RWPE2 (cell line): ENCODE measurements around the gene ANKRD6.

Experiments
- ATAC-seq: fragments of 200-7000 bp; cut with Tn5 transposase; 3 replicates; pipeline ENCODE4 v1.9.1; 2021; ENCODE audit warnings: low read depth
- DNase-seq: peaks from one replicate; pipeline ENCODE4 v3.0.0-alpha.2; 2020; ENCODE audit warnings: low spot score
- H3K27ac ChIP-seq: fragments of 450-650 bp; 2 replicates; pipeline ENCODE4 v1.5.1; 2017; ENCODE audit warnings: mild to moderate bottlenecking; ENCODE audit not compliant: poor library complexity, severe bottlenecking
- H3K27me3 ChIP-seq: fragments of 250-450 bp; sonication (Bioruptor Pico); 2 replicates; pipeline ENCODE4 v1.5.1; 2021; ENCODE audit warnings: mild to moderate bottlenecking, moderate library complexity; ENCODE audit not compliant: insufficient read depth, poor library complexity, severe bottlenecking
- H3K36me3 ChIP-seq: fragments of 250-450 bp; sonication (Bioruptor Pico); 2 replicates; pipeline ENCODE4 v1.5.1; 2020; ENCODE audit warnings: low read depth, mild to moderate bottlenecking, moderate library complexity
- H3K4me1 ChIP-seq: fragments of 250-450 bp; sonication (Bioruptor Pico); 2 replicates; pipeline ENCODE4 v1.5.1; 2021; ENCODE audit warnings: mild to moderate bottlenecking, moderate library complexity; ENCODE audit not compliant: insufficient read depth, poor library complexity, severe bottlenecking
- H3K4me3 ChIP-seq: fragments of 250-450 bp; sonication (Bioruptor Pico); 2 replicates; pipeline ENCODE4 v1.5.1; 2021; ENCODE audit warnings: mild to moderate bottlenecking, moderate library complexity; ENCODE audit not compliant: severe bottlenecking
- H3K9me3 ChIP-seq: fragments of 250-450 bp; sonication (Bioruptor Pico); 2 replicates; pipeline ENCODE4 v1.5.1; 2021; ENCODE audit warnings: mild to moderate bottlenecking, moderate library complexity; ENCODE audit not compliant: severe bottlenecking
- TF ChIP-seq, protein P1 (sequence below): fragments of 450-650 bp; IDR thresholded peaks from one replicate; pipeline ENCODE4 v1.5.1; 2017; ENCODE audit warnings: mild to moderate bottlenecking, moderate library complexity; ENCODE audit not compliant: poor library complexity, severe bottlenecking

Gene ANKRD6

DNA sequence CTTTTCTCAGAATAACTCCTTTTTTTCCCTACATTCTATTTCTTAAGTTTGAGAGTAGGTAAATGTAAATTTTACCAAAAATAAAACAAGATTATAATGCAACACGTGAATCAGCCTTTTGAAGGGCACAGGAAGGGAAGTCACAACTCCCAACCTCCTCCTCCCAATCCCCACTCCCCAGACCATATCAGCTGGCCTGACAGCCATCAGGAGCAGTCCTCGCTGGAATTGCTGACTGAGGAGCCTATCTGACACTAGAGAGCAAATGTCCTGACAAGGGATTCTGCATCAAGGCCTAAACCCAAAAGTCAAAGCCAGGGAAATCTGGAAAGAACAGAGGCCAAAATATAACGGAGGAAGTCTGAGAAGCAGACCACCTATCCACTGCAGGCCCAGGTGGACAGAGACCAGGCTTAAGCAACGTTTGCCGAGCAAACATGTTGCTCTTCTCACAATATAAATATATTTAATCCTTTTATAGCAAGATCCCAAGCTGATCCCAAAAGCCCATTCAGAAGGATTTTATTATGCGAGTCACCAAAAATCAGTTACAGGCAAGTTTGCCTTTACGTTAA, 23.4 kb upstream of the ANKRD6 start:
- Histone ChIP-seq H3K27me3 (peaks cover 49% of the 10 kb centered on the region), H3K9me3 (no peaks in the 10 kb centered on the region), H3K4me1 (peaks cover 4% of the 10 kb centered on the region), H3K27ac (no peak overlapping the region), H3K4me3 (no peak overlapping the region), H3K36me3 (no peaks in the 10 kb centered on the region)
- ATAC-seq (no peak), DNase-seq (no peak)
- TF ChIP-seq, protein P1, sequence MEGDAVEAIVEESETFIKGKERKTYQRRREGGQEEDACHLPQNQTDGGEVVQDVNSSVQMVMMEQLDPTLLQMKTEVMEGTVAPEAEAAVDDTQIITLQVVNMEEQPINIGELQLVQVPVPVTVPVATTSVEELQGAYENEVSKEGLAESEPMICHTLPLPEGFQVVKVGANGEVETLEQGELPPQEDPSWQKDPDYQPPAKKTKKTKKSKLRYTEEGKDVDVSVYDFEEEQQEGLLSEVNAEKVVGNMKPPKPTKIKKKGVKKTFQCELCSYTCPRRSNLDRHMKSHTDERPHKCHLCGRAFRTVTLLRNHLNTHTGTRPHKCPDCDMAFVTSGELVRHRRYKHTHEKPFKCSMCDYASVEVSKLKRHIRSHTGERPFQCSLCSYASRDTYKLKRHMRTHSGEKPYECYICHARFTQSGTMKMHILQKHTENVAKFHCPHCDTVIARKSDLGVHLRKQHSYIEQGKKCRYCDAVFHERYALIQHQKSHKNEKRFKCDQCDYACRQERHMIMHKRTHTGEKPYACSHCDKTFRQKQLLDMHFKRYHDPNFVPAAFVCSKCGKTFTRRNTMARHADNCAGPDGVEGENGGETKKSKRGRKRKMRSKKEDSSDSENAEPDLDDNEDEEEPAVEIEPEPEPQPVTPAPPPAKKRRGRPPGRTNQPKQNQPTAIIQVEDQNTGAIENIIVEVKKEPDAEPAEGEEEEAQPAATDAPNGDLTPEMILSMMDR, result no peak

DNA sequence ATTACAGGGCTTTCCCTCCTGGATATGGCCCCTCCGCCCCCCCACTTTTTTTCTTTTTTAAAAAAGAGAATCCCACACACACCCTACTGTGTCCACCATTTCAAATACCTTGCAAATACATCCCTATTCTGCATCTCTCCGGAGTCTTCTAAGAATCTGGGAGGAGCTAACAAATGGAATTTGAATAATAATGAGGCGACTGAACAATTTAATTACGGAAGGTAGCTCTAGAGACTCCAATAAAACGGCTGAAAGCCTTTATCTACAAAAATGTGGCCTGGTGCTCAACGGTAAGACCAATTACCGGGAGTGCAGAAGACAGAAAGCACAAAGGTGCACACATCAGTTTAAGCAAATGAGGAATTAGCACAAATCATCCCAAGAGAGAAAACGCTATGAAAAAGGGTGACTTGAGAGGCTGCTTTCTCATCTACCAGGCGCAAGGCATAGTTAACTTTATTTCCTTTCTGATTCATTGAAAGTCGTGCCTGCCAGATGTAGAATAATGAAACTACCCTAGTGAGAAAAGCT, 22.7 kb upstream of the ANKRD6 start:
- Histone ChIP-seq H3K4me3 (no peak overlapping the region), H3K27ac (no peak overlapping the region), H3K9me3 (no peaks in the 10 kb centered on the region), H3K27me3 (peaks cover 54% of the 10 kb centered on the region), H3K4me1 (peaks cover 4% of the 10 kb centered on the region), H3K36me3 (no peaks in the 10 kb centered on the region)
- no peak for DNase-seq
- TF ChIP-seq, protein P1, result no peak
- ATAC-seq, result no peak

GRCh38 chr6:89410788-89411144, 22.2 kb upstream of the ANKRD6 start:
- H3K27ac ChIP-seq, result no peak overlapping the region
- no peak for DNase-seq
- peaks cover 54% of the 10 kb centered on the region for H3K27me3 ChIP-seq
- peaks cover 4% of the 10 kb centered on the region for H3K4me1 ChIP-seq
- TF ChIP-seq, protein P1, result no peak
- H3K9me3 ChIP-seq, result no peaks in the 10 kb centered on the region
- H3K4me3 ChIP-seq, result peak overlapping the region; percentile 47
- ATAC-seq, result no peak
- no peaks in the 10 kb centered on the region for H3K36me3 ChIP-seq

DNA sequence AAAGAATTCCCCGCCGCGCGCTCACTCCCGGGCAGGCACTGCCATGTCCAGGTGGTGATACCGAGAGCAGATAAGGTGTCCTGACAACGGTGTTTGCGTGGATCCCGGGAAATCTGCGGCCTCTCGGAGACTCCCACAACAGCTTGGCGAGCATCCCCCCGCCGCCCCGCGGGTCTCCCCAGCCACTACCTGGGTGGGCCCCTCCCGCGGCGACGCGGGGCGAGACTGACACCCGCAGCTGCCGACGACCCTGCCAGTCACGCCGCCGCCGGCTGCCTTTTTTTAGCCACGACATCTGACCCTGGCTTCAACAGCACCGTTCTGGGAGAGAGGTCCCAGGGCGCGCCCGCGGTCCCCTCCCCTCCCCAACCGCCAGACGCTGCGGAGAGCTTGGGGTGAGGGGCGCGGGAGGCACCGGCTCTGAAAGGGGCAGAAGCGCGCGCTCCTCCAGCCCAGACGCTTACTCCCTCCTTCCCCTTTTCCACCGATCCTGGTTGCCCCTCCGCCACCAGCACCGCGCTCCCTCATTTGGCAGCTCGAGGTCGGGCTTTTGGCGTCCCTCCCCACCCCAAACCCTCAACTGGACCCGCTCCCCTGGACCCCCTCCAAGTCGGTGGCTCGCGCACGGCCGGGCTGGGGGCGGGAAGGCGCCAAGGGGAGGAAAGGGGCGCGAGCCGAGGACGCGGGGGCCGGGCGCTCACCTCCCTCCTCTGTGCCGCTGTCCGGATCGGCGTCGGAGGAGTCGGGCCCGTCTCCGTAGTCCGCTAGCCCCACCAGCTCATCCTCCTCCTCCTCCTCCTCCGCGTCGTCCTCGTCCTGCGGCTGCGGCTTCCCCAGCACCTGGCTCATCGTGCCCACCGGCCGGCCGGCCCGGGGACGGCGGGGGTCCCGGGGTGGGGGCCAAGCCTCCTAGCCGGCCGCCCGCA, 21.5 kb upstream of the ANKRD6 start:
- H3K9me3 ChIP-seq, result no peaks in the 10 kb centered on the region
- peaks cover 54% of the 10 kb centered on the region for H3K27me3 ChIP-seq
- ATAC-seq (peak; percentile 62), DNase-seq (no peak)
- TF ChIP-seq, protein P1, result no peak
- no peaks in the 10 kb centered on the region for H3K36me3 ChIP-seq
- H3K4me3 ChIP-seq, result peak overlapping the region; percentile 47
- peaks cover 4% of the 10 kb centered on the region for H3K4me1 ChIP-seq
- no peak overlapping the region for H3K27ac ChIP-seq
